ENCODE data around the gene ITGAL.

The ITGAL gene

GRCh38 chr16:30569746-30570635 is 97.4 kb downstream of the ITGAL start:
- no peak for DNase-seq

- no peak for DNase-seq
Observed at GRCh38 chr16:30570636-30571444, 98.3 kb downstream of the ITGAL start.

GRCh38 chr16:30571445-30572322 is 99.1 kb downstream of the ITGAL start, which contains the start of gene ZNF688:
ZNF688 (minus strand) TSS chr16:30571714; CDS start chr16:30571629, 85 bp downstream.
- DNase-seq: peak; percentile 92

Measured in NCI-H1417 treated with DMSO at 0.1 percent for 48 hours (cell line).